Stimulated activated CD8-positive, alpha-beta memory T cell treated with anti-CD3 and anti-CD28 coated beads, Interleukin-12 subunit alpha, Interleukin-12 subunit beta, amount 100 ng/mL, for 4 hours (primary cell): Measurements from ENCODE around the gene GALR3.

ENCODE experiments used
- DNase-seq: peaks from one replicate; pipeline ENCODE4 v3.0.0-alpha.2; 2020; ENCODE audit warnings: low read depth

Gene GALR3

GRCh38 chr22:37803195-37803638, 20.0 kb upstream of the GALR3 start:
- no peak for DNase-seq

GRCh38 chr22:37803639-37804351, 19.4 kb upstream of the GALR3 start:
- DNase-seq, result no peak

- DNase-seq, result no peak
Measured at GRCh38 chr22:37804352-37804880, 18.8 kb upstream of the GALR3 start.

GRCh38 chr22:37804881-37805809, 18.0 kb upstream of the GALR3 start:
- DNase-seq, result peak; percentile 38

GRCh38 chr22:37805810-37806277, 17.3 kb upstream of the GALR3 start:
- no peak for DNase-seq

GRCh38 chr22:37806409-37807333, 16.5 kb upstream of the GALR3 start:
- no peak for DNase-seq

- DNase-seq, result peak; percentile 77
Measured at GRCh38 chr22:37807410-37808293, 15.5 kb upstream of the GALR3 start, which contains the start of gene GCAT. TSS of gene GCAT (plus strand) at chr22:37807934. CDS start at chr22:37807968, 34 bp downstream.

GRCh38 chr22:37808294-37808657, 14.9 kb upstream of the GALR3 start:
- DNase-seq, result no peak

GRCh38 chr22:37809672-37810333, 13.4 kb upstream of the GALR3 start:
- no peak for DNase-seq

- no peak for DNase-seq
Measured at GRCh38 chr22:37811867-37812266, 11.3 kb upstream of the GALR3 start.

- DNase-seq, result no peak
Measured at GRCh38 chr22:37812869-37813678, 10.1 kb upstream of the GALR3 start.

- DNase-seq, result no peak
Measured at GRCh38 chr22:37815593-37815992, 7.6 kb upstream of the GALR3 start.

- no peak for DNase-seq
Measured at GRCh38 chr22:37816543-37817180, 6.5 kb upstream of the GALR3 start.

GRCh38 chr22:37817705-37818408, 5.3 kb upstream of the GALR3 start:
- peak; percentile 62 for DNase-seq

GRCh38 chr22:37818409-37819104, 4.6 kb upstream of the GALR3 start:
- peak; percentile 45 for DNase-seq

- no peak for DNase-seq
Measured at GRCh38 chr22:37819105-37819433, 4.1 kb upstream of the GALR3 start.

- DNase-seq, result no peak
Measured at GRCh38 chr22:37820350-37820749, 2.8 kb upstream of the GALR3 start.
